GM23338 (cell line): ENCODE results near the gene UTS2R. TPM values are rescaled to one million over a fixed set of nuclear protein-coding genes. Genes with fewer than 3 reads are reported as not detected.

ENCODE experiments used
- ATAC-seq: fragments of 200-7000 bp; cut with Tn5 transposase; 3 replicates; pipeline ENCODE4 v1.9.1; 2020
- DNase-seq: peaks from one replicate; pipeline ENCODE4 v3.0.0-alpha.2; 2015; ENCODE audit warnings: low spot score
- H2AFZ ChIP-seq: fragments of 200-600 bp; sonication (generic); 2 replicates; pipeline ENCODE4 v1.8.0; 2016; ENCODE audit warnings: antibody characterized with exemption, mild to moderate bottlenecking, moderate library complexity
- H3F3A ChIP-seq: fragments of 200-600 bp; sonication (generic); replicated peaks from 2 replicates; pipeline ENCODE4 v1.8.0; 2017; ENCODE audit warnings: antibody characterized with exemption, mixed run types, low read depth
- H3K27ac ChIP-seq: fragments of 200-600 bp; sonication (generic); 2 replicates; pipeline ENCODE4 v1.6.1; 2016; ENCODE audit warnings: low read depth
- H3K27me3 ChIP-seq: fragments of 200-600 bp; sonication (generic); 2 replicates; pipeline ENCODE4 v1.8.0; 2016; ENCODE audit warnings: mild to moderate bottlenecking, mixed run types, moderate library complexity; ENCODE audit not compliant: insufficient read depth
- H3K36me3 ChIP-seq: fragments of 200-600 bp; sonication (generic); 2 replicates; pipeline ENCODE4 v1.8.0; 2016; ENCODE audit warnings: mild to moderate bottlenecking; ENCODE audit not compliant: insufficient read depth
- H3K4me1 ChIP-seq: fragments of 200-600 bp; sonication (generic); 2 replicates; pipeline ENCODE4 v1.8.0; 2016; ENCODE audit warnings: mild to moderate bottlenecking, moderate library complexity; ENCODE audit not compliant: insufficient read depth
- H3K4me2 ChIP-seq: fragments of 200-600 bp; sonication (generic); 2 replicates; pipeline ENCODE4 v1.7.1; 2017; ENCODE audit warnings: mixed run types
- H3K4me3 ChIP-seq: fragments of 200-600 bp; sonication (generic); 2 replicates; pipeline ENCODE4 v1.6.1; 2016; ENCODE audit warnings: mixed run types
- H3K79me2 ChIP-seq: fragments of 200-600 bp; sonication (generic); replicated peaks from 2 replicates; pipeline ENCODE4 v1.8.0; 2017; ENCODE audit warnings: mild to moderate bottlenecking; ENCODE audit not compliant: insufficient read depth
- H3K9me2 ChIP-seq: fragments of 200-600 bp; sonication (generic); 2 replicates; pipeline ENCODE4 v1.8.0; 2017; ENCODE audit not compliant: insufficient read depth
- H4K20me1 ChIP-seq: fragments of 200-600 bp; sonication (generic); replicated peaks from 2 replicates; pipeline ENCODE4 v1.8.0; 2017; ENCODE audit warnings: mild to moderate bottlenecking; ENCODE audit not compliant: insufficient read depth
- H3K27ac Mint-ChIP-seq: 2 replicates; pipeline ENCODE4 v1.8.0; 2020; ENCODE audit warnings: inconsistent platforms, mild to moderate bottlenecking, moderate library complexity, mixed read lengths
- H3K27me3 Mint-ChIP-seq: 3 replicates; pipeline ENCODE4 v1.8.0; 2022; ENCODE audit warnings: low read depth, mild to moderate bottlenecking, moderate library complexity, mixed read lengths, inconsistent platforms; ENCODE audit not compliant: insufficient read depth, poor library complexity
- H3K36me3 Mint-ChIP-seq: 3 replicates; pipeline ENCODE4 v1.8.0; 2021; ENCODE audit warnings: low read depth, mild to moderate bottlenecking, inconsistent platforms, moderate library complexity, mixed read lengths
- H3K4me1 Mint-ChIP-seq: 3 replicates; pipeline ENCODE4 v1.8.0; 2020; ENCODE audit warnings: mild to moderate bottlenecking, inconsistent platforms, mixed read lengths
- H3K4me3 Mint-ChIP-seq: 3 replicates; pipeline ENCODE4 v1.8.0; 2021; ENCODE audit warnings: moderate library complexity, mild to moderate bottlenecking, inconsistent platforms, mixed read lengths
- H3K9me3 Mint-ChIP-seq: 3 replicates; pipeline ENCODE4 v1.8.0; 2020; ENCODE audit warnings: moderate library complexity, mild to moderate bottlenecking, inconsistent platforms, mixed read lengths
- CREB1 ChIP-seq: fragments of 250-450 bp; sonication (Bioruptor Pico); IDR thresholded peaks from 2 replicates; pipeline ENCODE4 v1.5.0; 2020; ENCODE audit warnings: low read depth, mild to moderate bottlenecking, moderate library complexity
- CTCF ChIP-seq, 2 experiments: fragments of 200-600 bp in 1 of 2; sonication (generic) in 1 of 2; conservative IDR thresholded peaks; 2 replicates each; pipeline versions ENCODE4 v1.5.1 to v1.6.1; 2016 to 2017; ENCODE audit warnings: antibody characterized with exemption in 2 of 2, low read depth in 2 of 2, mild to moderate bottlenecking in 2 of 2, moderate library complexity in 1 of 2
- ETS1 ChIP-seq: IDR thresholded peaks from 2 replicates; pipeline ENCODE4 v1.6.1; 2016; ENCODE audit warnings: antibody characterized with exemption
- EZH2phosphoT487 ChIP-seq: fragments of 200-600 bp; sonication (generic); IDR thresholded peaks from one replicate; pipeline ENCODE4 v1.8.1; 2018; ENCODE audit warnings: antibody characterized with exemption; ENCODE audit not compliant: unreplicated experiment
- JUNB ChIP-seq: IDR thresholded peaks from one replicate; pipeline ENCODE4 v1.6.1; 2016; ENCODE audit warnings: antibody characterized with exemption; ENCODE audit not compliant: unreplicated experiment
- NANOG ChIP-seq: IDR thresholded peaks from 2 replicates; pipeline ENCODE4 v1.6.1; 2016; ENCODE audit warnings: antibody characterized with exemption, borderline replicate concordance
- POLR2AphosphoS5 ChIP-seq: IDR thresholded peaks from 2 replicates; pipeline ENCODE4 v1.6.1; 2016; ENCODE audit warnings: antibody characterized with exemption, low read depth
- ZNF331 ChIP-seq: fragments of 250-450 bp; sonication (Bioruptor Pico); IDR thresholded peaks from 2 replicates; pipeline ENCODE4 v1.5.0; 2020; ENCODE audit warnings: low read depth, mild to moderate bottlenecking, moderate library complexity
- ZNF462 ChIP-seq: fragments of 250-450 bp; sonication (Bioruptor Pico); IDR thresholded peaks from 2 replicates; pipeline ENCODE4 v1.5.0; 2020; ENCODE audit warnings: mild to moderate bottlenecking, moderate library complexity
- polyA plus RNA-seq: library from polyadenylated mRNA; unstranded; fragments of >200 nt; fragmentation: Nextera tagmentation; extraction: Ambion mirVana; gene quantifications from 2 replicates; pipeline ENCODE4 v1.2.1, GENCODE V29; 2016
- total RNA-seq: library from RNA; depleted of rRNA; stranded (reverse); fragments of >200 nt; shearing (Covaris generic); gene quantifications from 2 replicates; pipeline ENCODE4 v1.2.3, GENCODE V29; 2014

The UTS2R gene
- total and polyA plus RNA-seq, 2 experiments from 2014 or later: 0.49 TPM; not detected in 1

- no peak overlapping the region for H3K4me3 Mint-ChIP-seq
- Histone ChIP-seq H3K4me2 (no peak overlapping the region), H3K79me2 (no peaks in the 10 kb centered on the region), H3K4me3 (no peak overlapping the region), H2AFZ (no peak overlapping the region), H3K36me3 (no peaks in the 10 kb centered on the region), H3F3A (no peaks in the 10 kb centered on the region), H3K4me1 (no peaks in the 10 kb centered on the region), H3K27me3 (no peaks in the 10 kb centered on the region), H3K9me2 (no peaks in the 10 kb centered on the region), H3K27ac (no peak overlapping the region), H4K20me1 (peaks cover under 1% of the 10 kb centered on the region)
- no peak for TF ChIP-seq CREB1 (CRISPR knock-in tag)
- no peak for TF ChIP-seq ETS1
- TF ChIP-seq POLR2AphosphoS5: no peak
- no peak for TF ChIP-seq NANOG
- TF ChIP-seq ZNF462: no peak
- no peak for TF ChIP-seq CTCF (conservative IDR thresholded peaks at IDR 0.05; ENCODE audit: low read depth in 2 of 2)
- no peak for TF ChIP-seq EZH2phosphoT487
- no peak for TF ChIP-seq JUNB
- TF ChIP-seq ZNF331: no peak
- H3K9me3 Mint-ChIP-seq: no peaks in the 10 kb centered on the region; the same call in 2 of the 3 replicates
- DNase-seq: no peak
- no peak for ATAC-seq
- H3K4me1 Mint-ChIP-seq: no peaks in the 10 kb centered on the region; the same call in 2 of the 3 replicates
- no peaks in the 10 kb centered on the region for H3K36me3 Mint-ChIP-seq
- H3K27me3 Mint-ChIP-seq: peaks cover 4% of the 10 kb centered on the region
- no peak overlapping the region for H3K27ac Mint-ChIP-seq
Measured at GRCh38 chr17:82408938-82409318, 37.4 kb downstream of the UTS2R start.
